Tongue (tissue), 2 donors: ENCODE results near the gene UNC93B1. TPM values are rescaled to one million over a fixed set of nuclear protein-coding genes. Genes with fewer than 3 reads are reported as not detected.

Source experiments
- DNase-seq: peaks from one replicate; pipeline ENCODE4 v3.0.0-alpha.2; 2015
- total RNA-seq: library from RNA; depleted of rRNA; stranded (reverse); fragments of >200 nt; gene quantifications from one replicate; pipeline ENCODE4 v1.2.3, GENCODE V29; 2014

The UNC93B1 gene
- total RNA-seq, 1 donor from 2014 or later = 9.9 TPM

DNA sequence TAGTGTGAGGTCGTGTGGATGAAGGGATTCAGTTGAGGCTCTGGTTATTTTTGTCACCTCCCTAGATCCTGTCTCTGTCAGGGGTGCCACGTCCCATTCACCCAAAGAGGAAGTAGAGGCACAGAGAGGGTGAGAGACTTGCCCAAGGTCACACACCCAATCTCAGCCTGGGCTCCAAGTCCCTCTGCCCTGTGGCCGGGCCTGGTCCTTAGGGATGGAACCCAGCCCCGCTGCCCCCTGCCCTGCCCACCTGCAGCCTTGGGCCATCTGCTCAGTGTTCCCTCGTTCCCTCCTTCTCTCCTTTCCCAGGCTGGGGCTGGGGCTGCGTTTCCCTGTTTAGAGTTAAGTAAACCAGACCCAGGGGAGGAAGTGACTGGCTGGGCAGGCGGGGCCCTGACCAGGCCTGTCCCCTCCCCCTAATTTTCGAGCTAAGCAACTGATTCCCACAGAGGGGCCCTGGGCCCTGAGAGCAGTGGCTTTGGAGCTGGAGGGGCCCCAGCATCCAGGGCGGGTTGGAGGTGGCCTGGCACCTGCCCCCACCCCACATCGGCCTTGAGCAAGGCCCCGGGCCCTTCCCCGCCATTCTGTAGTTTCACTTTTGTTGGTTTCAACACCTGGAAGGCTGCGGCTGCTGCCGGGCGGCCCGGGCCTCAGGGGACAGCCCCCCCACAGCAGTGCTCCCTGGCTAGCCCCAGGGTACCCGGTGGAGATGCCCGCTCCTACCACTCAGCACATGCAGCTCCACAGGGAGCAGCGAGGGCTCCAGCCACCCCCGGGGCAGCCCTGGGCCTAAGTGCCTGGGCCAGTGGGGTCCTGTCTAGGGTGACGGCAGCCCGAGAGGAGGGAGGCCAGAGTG lies 36.4 kb upstream of the UNC93B1 start:
- DNase-seq = peak; percentile 70

- no peak for DNase-seq
Observed at GRCh38 chr11:68039526-68040086, 35.7 kb upstream of the UNC93B1 start.

DNA sequence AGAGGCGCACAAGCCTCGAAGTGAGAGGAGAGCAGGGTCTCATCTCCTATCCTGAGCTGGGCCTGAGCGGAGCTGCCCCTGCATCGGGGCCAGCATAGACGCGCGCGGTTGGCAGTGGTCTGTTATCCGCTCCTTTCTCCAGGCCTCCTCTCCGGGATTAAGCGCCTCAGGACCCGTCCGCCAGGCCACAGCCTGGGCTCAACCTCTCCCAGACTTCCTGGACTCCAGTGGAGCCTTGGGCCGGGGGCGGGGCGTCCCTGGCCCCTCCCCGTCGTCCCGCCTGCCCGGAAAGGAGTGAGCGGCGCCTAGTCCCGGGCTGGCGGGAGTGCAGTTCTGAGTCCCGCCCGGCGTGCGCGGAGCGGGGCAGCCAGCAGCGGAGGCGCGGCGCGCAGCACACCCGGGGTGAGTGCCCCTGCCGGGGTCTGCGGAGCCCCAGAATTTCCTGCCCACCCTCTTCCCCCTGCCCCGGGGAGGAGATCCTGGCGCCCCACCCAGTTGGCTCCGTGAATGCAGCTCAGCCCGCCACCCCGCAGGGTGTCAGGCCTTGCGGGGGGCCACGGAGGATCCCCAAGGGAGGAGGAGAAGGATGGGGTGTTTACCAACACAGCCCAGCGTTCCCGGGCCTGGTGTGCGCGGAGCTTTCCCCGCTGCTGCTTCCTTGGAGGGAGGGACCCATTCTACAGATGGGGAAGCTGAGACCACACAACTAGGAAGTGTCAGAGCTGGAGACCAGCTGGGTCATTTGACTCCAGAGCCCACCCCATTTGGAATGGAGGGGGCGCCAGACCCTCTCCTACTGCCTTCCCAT lies 35.0 kb upstream of the UNC93B1 start, which contains the start of gene TCIRG1:
TSS of gene TCIRG1 (plus strand) at position 308 of the 808 bp plus-strand sequence. CDS start 2,247 bp downstream, outside the sequence.
- DNase-seq = peak; percentile 71

DNA sequence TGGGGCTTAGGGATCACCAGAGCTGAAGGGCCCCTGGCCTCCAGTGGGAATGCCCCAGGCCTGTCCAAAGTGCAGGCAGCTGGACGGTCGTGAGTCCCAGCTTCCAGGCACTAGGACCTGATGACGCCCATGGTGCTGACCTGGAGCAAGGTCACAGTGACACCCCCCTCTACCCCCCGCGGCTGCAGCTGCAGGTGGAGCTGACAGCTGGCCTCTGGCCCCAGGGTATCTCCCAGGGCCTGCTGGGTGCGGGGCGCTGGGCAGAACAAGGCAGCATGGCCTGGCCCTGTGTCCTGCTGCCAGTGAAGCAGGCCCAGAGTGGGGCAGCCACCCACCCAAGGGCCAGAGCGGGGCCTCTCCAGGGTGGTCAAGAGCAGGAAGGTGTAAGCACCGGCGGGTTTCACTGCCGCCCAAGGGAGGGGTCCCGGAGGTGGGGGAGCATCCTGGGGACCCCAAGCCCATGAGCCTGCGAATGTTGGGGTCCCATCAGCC lies 34.4 kb upstream of the UNC93B1 start:
- DNase-seq = no peak

- no peak for DNase-seq
Observed at GRCh38 chr11:68037411-68038225, 33.7 kb upstream of the UNC93B1 start.

DNA sequence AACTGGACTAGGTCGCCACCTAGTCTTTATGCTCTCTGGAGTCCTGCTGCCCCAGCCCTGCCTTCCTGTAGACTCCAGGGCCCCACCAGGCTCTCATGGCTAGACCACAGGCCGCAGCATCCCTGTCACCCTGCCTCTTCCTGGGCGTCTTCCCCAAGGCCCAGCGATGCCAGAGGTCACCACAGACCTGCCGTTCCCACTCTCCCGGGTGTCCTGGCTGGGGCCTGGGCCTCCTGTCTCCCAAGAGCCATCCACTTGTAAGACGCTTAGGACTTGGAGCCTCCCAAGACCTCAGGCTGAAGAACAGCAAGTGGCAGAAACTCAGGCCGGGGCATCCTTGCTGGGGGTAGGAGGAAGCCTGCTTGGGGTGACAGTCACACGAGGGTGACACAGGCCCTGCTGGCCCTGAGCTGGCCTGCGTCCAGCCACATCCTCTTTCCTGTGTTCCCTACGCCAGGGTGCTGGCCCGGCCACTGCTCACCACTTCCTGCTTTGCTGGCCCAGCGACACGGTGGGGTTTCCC lies 32.9 kb upstream of the UNC93B1 start:
- no peak for DNase-seq

- DNase-seq = no peak
Observed at GRCh38 chr11:68036141-68036716, 32.3 kb upstream of the UNC93B1 start.

- DNase-seq = no peak
Observed at GRCh38 chr11:68035266-68035876, 31.5 kb upstream of the UNC93B1 start.

GRCh38 chr11:68033708-68034045 lies 29.8 kb upstream of the UNC93B1 start:
- DNase-seq = no peak

DNA sequence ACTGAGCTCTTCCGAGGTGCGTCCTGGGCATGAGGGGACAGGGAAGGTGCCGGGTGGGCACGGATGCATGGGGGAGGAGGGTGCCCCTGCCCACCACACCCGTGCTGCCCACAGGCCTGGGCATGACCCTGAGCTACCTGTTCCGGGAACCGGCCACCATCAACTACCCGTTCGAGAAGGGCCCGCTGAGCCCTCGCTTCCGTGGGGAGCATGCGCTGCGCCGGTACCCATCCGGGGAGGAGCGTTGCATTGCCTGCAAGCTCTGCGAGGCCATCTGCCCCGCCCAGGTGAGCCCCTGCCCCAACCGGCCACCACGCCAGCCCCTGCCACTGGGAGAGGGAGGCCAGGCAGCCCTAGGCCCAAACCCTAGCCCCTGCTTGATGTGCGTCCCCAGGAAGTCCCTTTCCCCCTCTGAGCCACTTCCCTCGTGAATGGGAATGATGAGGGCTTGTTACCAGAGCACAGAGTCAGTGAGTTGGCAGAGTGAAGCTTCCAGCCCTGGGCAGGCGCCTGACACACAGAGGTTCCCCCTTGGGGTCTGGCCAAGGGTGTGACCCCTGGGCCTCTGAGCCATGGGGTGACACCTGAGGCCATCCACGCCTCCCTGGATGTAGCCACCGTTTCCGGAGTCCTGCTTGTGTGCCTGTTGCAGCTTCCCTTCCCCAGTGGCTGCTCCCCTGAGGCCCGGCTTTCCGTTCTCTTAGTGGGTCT lies 29.3 kb upstream of the UNC93B1 start:
- no peak for DNase-seq

DNA sequence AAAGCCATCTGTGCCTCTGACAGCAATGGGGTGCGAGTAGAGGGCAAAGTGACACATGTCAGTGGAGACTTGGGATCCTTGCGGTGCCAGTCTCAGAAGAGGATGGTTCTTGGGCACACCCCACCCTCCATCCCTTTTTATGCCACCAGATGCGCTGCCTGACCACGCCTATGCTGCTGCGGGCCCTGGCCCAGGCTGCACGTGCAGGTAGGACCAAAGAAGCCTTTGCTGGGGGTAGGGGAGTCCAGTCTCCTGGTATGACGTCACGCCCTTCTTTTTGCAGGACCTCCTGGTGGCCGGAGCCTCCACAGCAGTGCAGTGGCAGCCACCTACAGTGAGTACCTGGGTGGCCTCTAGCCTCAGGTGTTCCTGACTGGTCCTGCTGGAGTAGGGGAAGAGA lies 28.1 kb upstream of the UNC93B1 start:
- no peak for DNase-seq

- no peak for DNase-seq
Observed at GRCh38 chr11:68031144-68031464, 27.2 kb upstream of the UNC93B1 start.

DNA sequence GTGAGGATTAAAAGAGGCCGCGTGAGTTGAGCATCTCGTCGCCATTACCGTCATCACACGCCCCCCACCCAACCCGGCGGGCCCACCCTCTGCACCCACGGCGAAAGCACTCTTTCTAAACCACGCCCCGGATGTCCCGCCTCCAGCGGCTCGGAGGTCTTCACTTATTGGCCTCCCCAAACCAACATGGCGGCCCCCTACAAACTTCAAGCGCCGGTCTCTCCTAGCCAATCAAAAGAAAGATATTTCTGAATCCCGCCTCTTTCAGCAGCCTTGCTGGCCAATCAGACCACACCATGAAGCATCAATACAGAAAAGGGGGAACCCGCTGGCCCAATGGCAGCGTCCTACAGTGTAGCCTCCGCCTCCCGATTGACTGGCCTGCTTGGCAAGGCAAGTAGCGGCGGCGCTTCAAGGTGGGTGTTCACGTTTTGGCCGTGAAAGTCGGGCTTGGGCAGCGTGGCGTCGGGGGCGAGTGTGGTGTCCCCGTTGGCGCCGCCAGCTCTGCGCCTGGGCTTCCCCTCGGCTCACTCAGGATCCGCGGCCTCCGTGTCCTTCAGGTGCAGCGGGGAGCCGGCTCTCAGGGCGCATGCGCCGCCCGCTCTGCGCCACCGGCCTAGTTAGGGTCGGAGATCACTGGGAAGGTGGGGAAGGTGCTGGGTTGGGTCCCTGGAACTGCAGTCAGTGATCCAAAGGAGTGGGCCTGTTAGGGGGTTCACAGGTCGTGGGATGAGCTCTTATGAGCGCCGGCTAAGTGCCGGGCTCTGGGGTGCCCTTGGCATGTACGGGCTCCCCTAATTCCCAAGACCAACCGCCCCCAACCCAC lies 26.6 kb upstream of the UNC93B1 start, which contains the start of gene NDUFS8:
TSS of gene NDUFS8 (plus strand) at position 364 of the 826 bp plus-strand sequence. CDS start 1,471 bp downstream, outside the sequence.
- peak; percentile 100 for DNase-seq

GRCh38 chr11:68028802-68029545 lies 25.1 kb upstream of the UNC93B1 start:
- no peak for DNase-seq

- no peak for DNase-seq
Observed at GRCh38 chr11:68027667-68028066, 23.8 kb upstream of the UNC93B1 start.

DNA sequence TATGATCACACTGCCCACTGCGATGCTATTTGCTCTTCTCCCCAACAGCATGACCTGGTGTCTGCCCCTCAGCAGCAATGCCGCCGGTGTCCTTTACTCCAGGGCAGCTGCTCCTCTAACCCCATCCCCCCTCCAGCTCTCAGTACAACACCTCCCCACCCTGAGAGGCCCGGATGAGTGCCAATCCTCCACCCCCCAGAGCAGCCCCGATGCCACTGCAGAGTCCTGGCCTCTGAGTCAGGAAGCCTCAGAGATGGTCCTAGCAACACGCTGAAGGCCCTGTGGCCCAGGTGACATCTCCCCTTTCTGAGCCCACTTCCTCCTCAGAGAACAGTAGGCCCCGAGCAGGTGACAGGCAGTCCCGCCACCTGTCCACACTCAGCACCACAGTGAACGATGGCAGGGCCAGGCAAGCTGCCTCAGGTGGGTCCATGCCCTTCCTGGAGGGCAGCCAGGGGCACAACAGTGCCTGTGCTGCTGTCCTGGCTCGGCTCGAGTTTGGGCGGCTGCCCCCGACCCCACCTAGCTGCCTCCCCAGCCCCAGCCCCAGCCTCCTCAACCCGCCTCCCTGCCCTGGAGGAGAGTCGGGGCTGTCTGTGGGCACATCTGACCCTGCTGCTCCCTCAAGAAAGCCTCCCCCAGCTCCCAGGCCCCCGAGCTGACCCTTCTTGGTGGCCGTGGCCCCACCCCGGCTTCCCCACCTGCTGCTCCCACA lies 22.7 kb upstream of the UNC93B1 start:
- no peak for DNase-seq

- DNase-seq = no peak
Observed at GRCh38 chr11:68025047-68025446, 21.1 kb upstream of the UNC93B1 start.

GRCh38 chr11:68024508-68024907 lies 20.6 kb upstream of the UNC93B1 start:
- DNase-seq = no peak
